GM10248 (cell line): ENCODE data around the gene PROSER2.

Source experiments
- CTCF ChIA-PET: fragments of 300-600 bp; sonication (Branson Sonifier 250); formaldehyde crosslinking; extraction: SDS; loops from one replicate; lab custom pipeline; 2021; ENCODE audit warnings: antibody characterized with exemption; lab: Yijun Ruan, JAX
- POLR2A ChIA-PET: fragments of 350-650 bp; sonication (Branson Sonifier 250); formaldehyde crosslinking; extraction: SDS; loops from one replicate; lab custom pipeline; 2020; ENCODE audit warnings: antibody characterized with exemption; lab: Yijun Ruan, JAX
- DNase-seq: peaks from one replicate; pipeline ENCODE4 v3.0.0; 2012; ENCODE audit errors: extremely low spot score
- CTCF ChIP-seq: IDR thresholded peaks from 2 replicates; pipeline ENCODE4 v1.5.1; 2012; ENCODE audit warnings: mild to moderate bottlenecking, low read depth; ENCODE audit errors: extremely low read depth, missing control alignments, control extremely low read depth

Gene PROSER2

GRCh38 chr10:11823122-11823988 is at the start of gene PROSER2:
Gene PROSER2, plus strand, starts transcription at chr10:11823356. Its CDS starts 28,722 bp downstream, at chr10:11852078.
- no peak for TF ChIP-seq CTCF
- ChIA-PET POLR2A (no interaction called here), CTCF (no interaction called here)
- DNase-seq: no peak

- ChIA-PET POLR2A (no interaction called here), CTCF (interaction anchor here (2.9 to 3.3 kb wide), 2 partner anchors 9 to 16 kb away, joined by 13 to 15 read pairs; no protein-coding TSS in a partner anchor)
- no peak for TF ChIP-seq CTCF
- DNase-seq: no peak
Measured at GRCh38 chr10:11773761-11774441, 49.3 kb upstream of the PROSER2 start.

GRCh38 chr10:11775412-11775811 is 47.7 kb upstream of the PROSER2 start:
- no peak for TF ChIP-seq CTCF
- no peak for DNase-seq
- ChIA-PET POLR2A (no interaction called here), CTCF (interaction anchor here (1.2 kb wide), 1 partner anchor 10 kb away, joined by 3 read pairs; no protein-coding TSS in a partner anchor)

- no peak for DNase-seq
- ChIA-PET CTCF (no interaction called here), POLR2A (no interaction called here)
Measured at GRCh38 chr10:11776080-11776479, 47.1 kb upstream of the PROSER2 start.

GRCh38 chr10:11781114-11781513 is 42.0 kb upstream of the PROSER2 start:
- no peak for TF ChIP-seq CTCF
- DNase-seq: no peak
- POLR2A ChIA-PET: no interaction called here
- CTCF ChIA-PET: interaction anchor here (2.1 to 3.8 kb wide), 5 partner anchors 10 to 205 kb away, joined by 5 to 20 read pairs (median 14); no protein-coding TSS in a partner anchor

More at GRCh38 chr10:11776080-11776479, 47.1 kb upstream of the PROSER2 start:
- TF ChIP-seq CTCF: no peak
